HCT116 (cell line): ENCODE measurements around the gene CCDC8. TPM values are rescaled to one million over a fixed set of nuclear protein-coding genes. Genes with fewer than 3 reads are reported as not detected.

ENCODE experiments used
- ATAC-seq: fragments of 200-7000 bp; cut with Tn5 transposase; 2 replicates; pipeline ENCODE4 v1.9.1; 2020; ENCODE audit warnings: mild to moderate bottlenecking, moderate library complexity
- Bru-seq: library from RNA; stranded (reverse); fragments of 400-500 nt; gene quantifications from one replicate; lab custom pipeline; 2021; lab: Mats Ljungman, UMichigan
- BruChase-seq, 2 experiments: library from RNA; stranded (reverse); fragments of 400-500 nt; gene quantifications; one replicate each; lab custom pipeline; 2021; lab: Mats Ljungman, UMichigan
- BruUV-seq: library from RNA; stranded (reverse); fragments of 400-500 nt; replicated peaks from 2 replicates; lab custom pipeline; 2021; lab: Mats Ljungman, UMichigan
- CTCF ChIA-PET: fragments of 300-600 bp; sonication (Branson Sonifier 250); formaldehyde crosslinking; loops from one replicate; lab custom pipeline; 2021; ENCODE audit warnings: antibody characterized with exemption; lab: Charles Lee
- POLR2A ChIA-PET: fragments of 300-600, 350-600 bp; sonication (Branson Sonifier 250); formaldehyde crosslinking; loops from one replicate; lab custom pipeline; 2021; ENCODE audit warnings: antibody characterized with exemption; lab: Charles Lee
- RAD21 ChIA-PET, 2 experiments: fragments of 300-600 bp; sonication (Branson Sonifier 250); formaldehyde crosslinking; loops; one replicate each; lab custom pipeline; 2023; ENCODE audit warnings: low total read pairs in 2 of 2; ENCODE audit not compliant: uncharacterized antibody in 2 of 2, unreplicated experiment in 2 of 2, low non-redundant PET in 1 of 2; lab: Charles Lee
- DNase-seq: peaks from one replicate; pipeline ENCODE4 v3.0.0-alpha.2; 2010; ENCODE audit warnings: low read depth, low spot score
- H2AFZ ChIP-seq: fragments of 200-600 bp; shearing (Covaris generic), sonication (generic); 2 replicates; pipeline ENCODE4 v1.6.1; 2017; ENCODE audit warnings: low read depth, mixed run types, mixed read lengths, antibody characterized with exemption, low read length; ENCODE audit not compliant: poor library complexity, severe bottlenecking
- H3K27ac ChIP-seq: 2 replicates; pipeline ENCODE4 v1.5.1; 2012; ENCODE audit warnings: low read depth, low read length
- H3K27me3 ChIP-seq: fragments of 200-600 bp; sonication (generic); 2 replicates; pipeline ENCODE4 v1.6.1; 2016; ENCODE audit warnings: mixed run types, low read length, mixed read lengths; ENCODE audit not compliant: insufficient read depth
- H3K36me3 ChIP-seq, 2 experiments: fragments of 200-500 bp in 1 of 2; fragments of 200-600 bp in 1 of 2; sonication (Bioruptor generic) in 1 of 2; sonication (generic) in 1 of 2; 2 replicates each; pipeline versions ENCODE4 v1.5.1 to v1.6.1; 2014 to 2016; ENCODE audit warnings: low read length in 2 of 2, inconsistent platforms in 1 of 2, mixed read lengths in 1 of 2, mixed run types in 1 of 2; ENCODE audit not compliant: insufficient read depth in 2 of 2, control insufficient read depth in 1 of 2
- H3K4me1 ChIP-seq, 2 experiments: fragments of 200-600 bp in 1 of 2; sonication (generic) in 1 of 2; 2 replicates each; pipeline versions ENCODE4 v1.5.1 to v1.6.1; 2012 to 2017; ENCODE audit warnings: low read length in 2 of 2, inconsistent platforms in 1 of 2, mild to moderate bottlenecking in 1 of 2, mixed read lengths in 1 of 2, mixed run types in 1 of 2, moderate library complexity in 1 of 2; ENCODE audit not compliant: insufficient read depth in 2 of 2, control insufficient read depth in 1 of 2
- H3K4me2 ChIP-seq: fragments of 200-600 bp; sonication (generic); 2 replicates; pipeline ENCODE4 v1.6.1; 2017; ENCODE audit warnings: mixed run types, low read length, mixed read lengths
- H3K4me3 ChIP-seq, 2 experiments: fragments of 200-600 bp in 1 of 2; sonication (generic) in 1 of 2; replicated peaks in 1 of 2; 2 replicates each; pipeline ENCODE4 v1.5.1; 2011 to 2016; ENCODE audit warnings: low read length in 2 of 2, control low read depth in 1 of 2, low read depth in 1 of 2, mild to moderate bottlenecking in 1 of 2, mixed read lengths in 1 of 2, mixed run types in 1 of 2
- H3K79me2 ChIP-seq: fragments of 200-600 bp; sonication (generic); 2 replicates; pipeline ENCODE4 v1.6.1; 2017; ENCODE audit warnings: mild to moderate bottlenecking, mixed run types, low read length, moderate library complexity, mixed read lengths; ENCODE audit not compliant: insufficient read depth
- H3K9ac ChIP-seq: fragments of 200-600 bp; sonication (generic); 2 replicates; pipeline ENCODE4 v1.6.1; 2016; ENCODE audit warnings: low read length, mixed read lengths
- H3K9me2 ChIP-seq: fragments of 200-600 bp; sonication (generic), shearing (Covaris generic); 2 replicates; pipeline ENCODE4 v1.6.1; 2017; ENCODE audit warnings: mixed run types, mild to moderate bottlenecking, moderate library complexity; ENCODE audit not compliant: insufficient read depth
- H3K9me3 ChIP-seq, 2 experiments: fragments of 200-500 bp in 1 of 2; fragments of 200-600 bp in 1 of 2; sonication (Bioruptor generic) in 1 of 2; sonication (generic) in 1 of 2; 2 replicates each; pipeline ENCODE4 v1.6.1; 2014 to 2017; ENCODE audit warnings: low read length in 2 of 2, mixed read lengths in 2 of 2, inconsistent platforms in 1 of 2, low read depth in 1 of 2, mild to moderate bottlenecking in 1 of 2, mixed run types in 1 of 2, moderate library complexity in 1 of 2; ENCODE audit not compliant: control insufficient read depth in 1 of 2, insufficient read depth in 1 of 2
- H4K20me1 ChIP-seq: fragments of 200-600 bp; sonication (generic), shearing (Covaris generic); 2 replicates; pipeline ENCODE4 v1.6.1; 2017; ENCODE audit warnings: mixed run types, mild to moderate bottlenecking, moderate library complexity; ENCODE audit not compliant: insufficient read depth
- EGR1 ChIP-seq: IDR thresholded peaks from 2 replicates; pipeline ENCODE4 v1.6.1; 2012; ENCODE audit warnings: low read depth
- ELF1 ChIP-seq: IDR thresholded peaks from 2 replicates; pipeline ENCODE4 v1.6.1; 2012; ENCODE audit warnings: low read depth, borderline replicate concordance
- EZH2phosphoT487 ChIP-seq: fragments of 200-600 bp; IDR thresholded peaks from 2 replicates; pipeline ENCODE4 v1.6.1; 2018; ENCODE audit warnings: antibody characterized with exemption, borderline replicate concordance
- POLR2AphosphoS5 ChIP-seq: IDR thresholded peaks from 2 replicates; pipeline ENCODE4 v1.6.1; 2011; ENCODE audit warnings: mild to moderate bottlenecking, low read depth, low read length, moderate library complexity
- REST ChIP-seq: IDR thresholded peaks from 2 replicates; pipeline ENCODE4 v1.6.1; 2012; ENCODE audit warnings: low read depth
- SP1 ChIP-seq: IDR thresholded peaks from 2 replicates; pipeline ENCODE4 v1.6.1; 2012; ENCODE audit warnings: low read depth
- TCF7L2 ChIP-seq: IDR thresholded peaks from 2 replicates; pipeline ENCODE4 v1.7.0; 2011; ENCODE audit warnings: borderline replicate concordance, inconsistent platforms; ENCODE audit not compliant: insufficient read depth, insufficient read length; ENCODE audit errors: extremely low read depth
- ZFX ChIP-seq: fragments of 450-650 bp; IDR thresholded peaks from 2 replicates; pipeline ENCODE4 v1.6.1; 2017
- ZNF274 ChIP-seq: fragments of 200-500 bp; sonication (Bioruptor generic); IDR thresholded peaks from 2 replicates; pipeline ENCODE4 v1.6.1; 2014; ENCODE audit warnings: mild to moderate bottlenecking, low read depth, low read length, inconsistent platforms
- intact Hi-C: fragments of 100-400 bp; cut with micrococcal nuclease; formaldehyde crosslinking; loops from 2 replicates; pipeline ENCODE4 v1.10.0; 2022
- long read RNA-seq: library from polyadenylated mRNA; unstranded; transcript quantifications from one replicate; pipeline ENCODE4 v2.0.0, GENCODE V29; 2021; ENCODE audit not compliant: unreplicated experiment
- polyA plus RNA-seq: library from polyadenylated mRNA; unstranded; fragments of >200 nt; gene quantifications from 2 replicates; pipeline ENCODE4 v1.2.1, GENCODE V29; 2012; ENCODE audit warnings: missing spikeins
- total RNA-seq: library from RNA; stranded (reverse); gene quantifications from one replicate; pipeline ENCODE4 v1.2.1, GENCODE V29; 2021; ENCODE audit not compliant: unreplicated experiment

The CCDC8 gene
- total RNA-seq (0.10 TPM), Bru-seq, nascent RNA (not detected), BruChase-seq, experiment 1, labeled RNA remaining after a 6-hour chase (not detected), BruChase-seq, experiment 2, labeled RNA remaining after a 2-hour chase (not detected)
- 0.01 TPM in 1 of 2 replicates, not detected in the other for polyA plus RNA-seq
- long read RNA-seq: 0 reads

- Histone ChIP-seq H2AFZ (no peak within 1 kb of the TSS), H3K79me2 (no peaks in the 10 kb centered on the region), H3K36me3 (no peaks in the 10 kb centered on the region), H3K27me3 (no peaks in the 10 kb centered on the region), H3K9me2 (no peaks in the 10 kb centered on the region), H4K20me1 (no peaks in the 10 kb centered on the region), H3K9ac (no peak within 1 kb of the TSS), H3K27ac (no peak within 1 kb of the TSS), H3K4me3 (no peak within 1 kb of the TSS), H3K4me2 (no peak within 1 kb of the TSS), H3K9me3 (no peaks in the 10 kb centered on the region), H3K4me1 (peaks cover 12 to 16% of the 10 kb centered on the region in 2 experiments)
- ChIA-PET POLR2A (no interaction called here), RAD21 (no interaction called here), CTCF (no interaction called here)
- intact Hi-C loops: no loop called here
- no peak for TF ChIP-seq EGR1
- TF ChIP-seq SP1: no peak
- TF ChIP-seq TCF7L2: no peak
- TF ChIP-seq REST: no peak
- no peak for TF ChIP-seq POLR2AphosphoS5
- TF ChIP-seq ZFX: no peak
- TF ChIP-seq EZH2phosphoT487: no peak
- no peak for TF ChIP-seq ELF1
- TF ChIP-seq ZNF274: no peak
- DNase-seq (no peak), ATAC-seq (no peak)
- no TSS peak for BruUV-seq
These were observed at the start of gene CCDC8 for GRCh38 chr19:46413262-46414031. Gene CCDC8 (minus strand): TSS chr19:46413564. CDS start chr19:46412810, 754 bp downstream.
